GM21723 (cell line): ENCODE results near the gene TPPP2.
"Not testable (repeated sequence)": the region's sequence is repeated elsewhere in the genome, so short reads cannot be mapped to it uniquely, and the experiment has no call there.

Experiments used
- ATAC-seq: cut with Tn5 transposase; IDR thresholded peaks from one replicate; pipeline ENCODE4 v1.9.1; 2021; ENCODE audit warnings: mild to moderate bottlenecking, moderate library complexity; ENCODE audit not compliant: unreplicated experiment

TPPP2 gene

GRCh38 chr14:21029917-21030316 lies at the start of gene TPPP2:
Gene TPPP2 (plus strand): TSS chr14:21030217. CDS start chr14:21030582, 365 bp downstream.
- no peak for ATAC-seq

- ATAC-seq = no peak
These were observed 49.1 kb upstream of the TPPP2 start for GRCh38 chr14:20980906-20981305.

- no peak for ATAC-seq
These were observed 47.2 kb upstream of the TPPP2 start for GRCh38 chr14:20982646-20983369.

- ATAC-seq = not testable (repeated sequence)
These were observed 44.4 kb upstream of the TPPP2 start for GRCh38 chr14:20985650-20986049.

GRCh38 chr14:20986811-20987210 lies 43.2 kb upstream of the TPPP2 start:
- ATAC-seq = no peak

- no peak for ATAC-seq
These were observed 41.1 kb upstream of the TPPP2 start for GRCh38 chr14:20988717-20989470.

- ATAC-seq = no peak
These were observed 40.6 kb upstream of the TPPP2 start for GRCh38 chr14:20989471-20989786.

- peak; percentile 93 for ATAC-seq
These were observed 40.0 kb upstream of the TPPP2 start, which contains the start of gene METTL17 for GRCh38 chr14:20989787-20990600. Gene METTL17 (plus strand): TSS chr14:20989980. CDS start chr14:20990003, 23 bp downstream.

- no peak for ATAC-seq
These were observed 33.5 kb upstream of the TPPP2 start for GRCh38 chr14:20996521-20996920.

- no peak for ATAC-seq
These were observed 32.9 kb upstream of the TPPP2 start for GRCh38 chr14:20997115-20997514.

GRCh38 chr14:20997564-20997963 lies 32.5 kb upstream of the TPPP2 start:
- no peak for ATAC-seq

- no peak for ATAC-seq
These were observed 31.9 kb upstream of the TPPP2 start for GRCh38 chr14:20998139-20998538.

GRCh38 chr14:20998674-20999366 lies 31.2 kb upstream of the TPPP2 start, which contains the start of gene SLC39A2:
Gene SLC39A2 (plus strand): TSS chr14:20999293. CDS start chr14:20999447, 154 bp downstream.
- ATAC-seq = no peak

- no peak for ATAC-seq
These were observed 30.4 kb upstream of the TPPP2 start for GRCh38 chr14:20999591-20999990.

GRCh38 chr14:21001218-21001617 lies 28.8 kb upstream of the TPPP2 start:
- no peak for ATAC-seq

- no peak for ATAC-seq
These were observed 26.1 kb upstream of the TPPP2 start for GRCh38 chr14:21003788-21004346.

- not testable (repeated sequence) for ATAC-seq
These were observed 20.3 kb upstream of the TPPP2 start for GRCh38 chr14:21009721-21010120.

- ATAC-seq = no peak
These were observed 18.9 kb upstream of the TPPP2 start for GRCh38 chr14:21011136-21011535.

- peak; percentile 66 for ATAC-seq
These were observed 15.2 kb upstream of the TPPP2 start for GRCh38 chr14:21014761-21015190.

GRCh38 chr14:21015312-21015711 lies 14.7 kb upstream of the TPPP2 start:
- no peak for ATAC-seq
